PC-9 (cell line): ENCODE results near the gene PKNOX2. TPM values are rescaled to one million over a fixed set of nuclear protein-coding genes. Genes with fewer than 3 reads are reported as not detected.

Experiments used
- BruUV-seq: library from RNA; stranded (reverse); fragments of 400-500 nt; replicated peaks from 2 replicates; lab custom pipeline; 2021; lab: Mats Ljungman, UMichigan
- CTCF ChIA-PET: fragments of 300-600 bp; sonication (Branson Sonifier 250); formaldehyde crosslinking; loops from one replicate; lab custom pipeline; 2022; ENCODE audit warnings: antibody characterized with exemption; lab: Charles Lee
- POLR2A ChIA-PET: fragments of 300-600 bp; sonication (Branson Sonifier 250); formaldehyde crosslinking; loops from one replicate; lab custom pipeline; 2022; ENCODE audit warnings: antibody characterized with exemption; ENCODE audit not compliant: unreplicated experiment; lab: Charles Lee
- DNase-seq, 2 experiments: peaks; one replicate each; pipeline versions ENCODE4 v3.0.0 to v3.0.0-alpha.2; 2015 to 2022; ENCODE audit warnings: mixed read lengths in 1 of 2
- H2AFZ ChIP-seq: fragments of 200-600 bp; sonication (generic); 2 replicates; pipeline ENCODE4 v1.8.1; 2017; ENCODE audit warnings: antibody characterized with exemption
- H3F3A ChIP-seq: fragments of 200-600 bp; sonication (generic); 2 replicates; pipeline ENCODE4 v1.8.1; 2017; ENCODE audit warnings: antibody characterized with exemption, mild to moderate bottlenecking, low read depth; ENCODE audit not compliant: insufficient read depth
- H3K27ac ChIP-seq: fragments of 200-600 bp; sonication (generic); 2 replicates; pipeline ENCODE4 v1.6.1; 2016; ENCODE audit warnings: mixed run types
- H3K27me3 ChIP-seq: fragments of 200-600 bp; sonication (generic); 2 replicates; pipeline ENCODE4 v1.6.1; 2016; ENCODE audit warnings: low read depth, mixed run types; ENCODE audit not compliant: insufficient read depth
- H3K36me3 ChIP-seq: fragments of 200-600 bp; sonication (generic); 2 replicates; pipeline ENCODE4 v1.6.1; 2016; ENCODE audit warnings: low read depth, mixed run types
- H3K4me1 ChIP-seq: fragments of 200-600 bp; sonication (generic); replicated peaks from 2 replicates; pipeline ENCODE4 v1.6.1; 2016; ENCODE audit warnings: mixed run types; ENCODE audit not compliant: insufficient read depth
- H3K4me2 ChIP-seq: fragments of 200-600 bp; sonication (generic); 2 replicates; pipeline ENCODE4 v1.6.1; 2017; ENCODE audit warnings: mixed run types
- H3K4me3 ChIP-seq: fragments of 200-600 bp; sonication (generic); 2 replicates; pipeline ENCODE4 v1.6.1; 2016; ENCODE audit warnings: mixed run types
- H3K79me2 ChIP-seq: fragments of 200-600 bp; sonication (generic); 2 replicates; pipeline ENCODE4 v1.6.1; 2017; ENCODE audit warnings: low read depth, mixed run types
- H3K9me2 ChIP-seq: fragments of 200-600 bp; sonication (generic); 2 replicates; pipeline ENCODE4 v1.8.1; 2017; ENCODE audit warnings: mild to moderate bottlenecking; ENCODE audit not compliant: insufficient read depth
- H3K9me3 ChIP-seq: fragments of 200-600 bp; sonication (generic); 2 replicates; pipeline ENCODE4 v1.8.1; 2016; ENCODE audit warnings: low read depth; ENCODE audit not compliant: insufficient read depth
- H4K20me1 ChIP-seq: fragments of 200-600 bp; sonication (generic); 2 replicates; pipeline ENCODE4 v1.8.1; 2017; ENCODE audit not compliant: insufficient read depth
- EZH2 ChIP-seq: fragments of 200-600 bp; sonication (generic); IDR thresholded peaks from 2 replicates; pipeline ENCODE4 v1.8.0; 2017; ENCODE audit warnings: antibody characterized with exemption, low read depth
- intact Hi-C: fragments of 100-400 bp; cut with micrococcal nuclease; formaldehyde crosslinking; loops from one replicate; pipeline ENCODE4 v1.10.0; 2022; ENCODE audit not compliant: unreplicated experiment
- total RNA-seq: library from RNA; stranded (reverse); gene quantifications from 2 replicates; pipeline ENCODE4 v1.2.3, GENCODE V29; 2021
- TF ChIP-seq, protein P1 (sequence below): fragments of 200-600 bp; sonication (generic); conservative IDR thresholded peaks from 2 replicates; pipeline ENCODE4 v1.6.1; 2017; ENCODE audit warnings: mixed run types, antibody characterized with exemption, mild to moderate bottlenecking, moderate library complexity

Gene PKNOX2
- total RNA-seq, 1 experiment from 2014 or later, result not detected

DNA sequence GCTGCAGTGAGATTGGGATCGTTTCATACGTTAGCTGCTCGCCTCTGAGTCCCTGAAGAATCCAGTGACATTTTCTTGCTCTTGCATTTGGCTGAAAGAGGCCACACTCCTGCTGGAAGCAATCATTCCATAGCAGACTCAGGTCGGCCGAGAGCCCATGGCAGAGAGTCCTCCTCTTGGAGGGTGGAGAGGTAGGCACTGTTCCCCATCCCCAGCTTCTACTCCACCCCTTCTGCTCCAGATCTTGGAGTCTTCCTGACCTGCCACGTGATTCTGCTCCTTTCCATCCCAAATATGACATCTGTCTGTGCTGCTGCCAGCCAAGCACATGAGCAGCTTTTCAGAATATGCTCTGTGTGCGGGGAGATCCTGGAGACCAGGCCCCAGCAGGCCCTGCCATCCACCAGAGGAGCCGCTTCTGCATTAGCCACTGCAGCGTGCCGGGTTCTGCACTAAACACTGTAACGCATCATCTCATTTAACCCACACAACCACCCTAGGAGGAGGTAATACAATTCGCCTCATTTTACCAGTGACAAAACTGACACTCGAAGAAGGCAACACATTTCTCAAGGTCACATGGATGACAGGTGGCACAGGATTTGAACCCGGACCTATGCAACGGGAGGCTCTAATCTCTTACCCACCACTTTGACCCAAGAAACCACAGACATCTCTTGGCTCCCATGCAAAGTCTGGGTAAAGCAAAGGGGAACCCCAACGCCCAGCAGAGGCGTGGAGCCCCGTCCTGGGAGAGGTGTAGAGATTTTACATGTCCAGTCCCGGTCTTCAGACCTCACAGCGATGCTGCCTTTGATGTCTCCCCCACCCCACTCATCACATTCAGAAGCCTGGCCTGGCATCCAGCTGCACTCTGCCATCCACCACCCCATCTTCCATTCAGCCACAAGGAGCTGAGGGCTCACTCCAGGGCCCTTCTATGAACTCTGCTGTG lies 252.7 kb downstream of the PKNOX2 start:
- TF ChIP-seq EZH2, result no peak
- TF ChIP-seq, protein P1, sequence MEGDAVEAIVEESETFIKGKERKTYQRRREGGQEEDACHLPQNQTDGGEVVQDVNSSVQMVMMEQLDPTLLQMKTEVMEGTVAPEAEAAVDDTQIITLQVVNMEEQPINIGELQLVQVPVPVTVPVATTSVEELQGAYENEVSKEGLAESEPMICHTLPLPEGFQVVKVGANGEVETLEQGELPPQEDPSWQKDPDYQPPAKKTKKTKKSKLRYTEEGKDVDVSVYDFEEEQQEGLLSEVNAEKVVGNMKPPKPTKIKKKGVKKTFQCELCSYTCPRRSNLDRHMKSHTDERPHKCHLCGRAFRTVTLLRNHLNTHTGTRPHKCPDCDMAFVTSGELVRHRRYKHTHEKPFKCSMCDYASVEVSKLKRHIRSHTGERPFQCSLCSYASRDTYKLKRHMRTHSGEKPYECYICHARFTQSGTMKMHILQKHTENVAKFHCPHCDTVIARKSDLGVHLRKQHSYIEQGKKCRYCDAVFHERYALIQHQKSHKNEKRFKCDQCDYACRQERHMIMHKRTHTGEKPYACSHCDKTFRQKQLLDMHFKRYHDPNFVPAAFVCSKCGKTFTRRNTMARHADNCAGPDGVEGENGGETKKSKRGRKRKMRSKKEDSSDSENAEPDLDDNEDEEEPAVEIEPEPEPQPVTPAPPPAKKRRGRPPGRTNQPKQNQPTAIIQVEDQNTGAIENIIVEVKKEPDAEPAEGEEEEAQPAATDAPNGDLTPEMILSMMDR, result no peak
- CTCF ChIA-PET, result no interaction called here

DNA sequence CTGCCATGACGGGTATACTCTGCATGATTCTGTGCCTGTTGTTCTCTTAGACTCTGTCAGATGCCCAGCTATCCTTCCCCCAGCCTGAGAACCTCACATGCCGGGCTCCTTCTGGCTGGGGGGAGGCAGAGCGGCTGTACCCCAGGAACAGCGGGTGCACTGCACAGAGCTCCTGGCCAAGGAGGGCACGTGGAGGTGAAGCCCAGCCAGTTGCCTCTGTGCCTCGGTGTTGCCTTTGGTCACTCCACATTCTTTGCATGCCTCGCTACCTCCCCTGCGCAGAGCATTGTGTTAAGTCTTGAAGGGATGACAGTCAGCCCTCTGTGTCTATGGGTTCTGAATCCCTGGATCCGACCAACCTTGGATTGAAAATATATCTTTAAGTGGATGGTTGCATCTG lies 253.8 kb downstream of the PKNOX2 start:
- no peak overlapping the region for H3K4me3 ChIP-seq
- no peaks in the 10 kb centered on the region for H3K79me2 ChIP-seq
- H2AFZ ChIP-seq, result no peak overlapping the region
- no peaks in the 10 kb centered on the region for H3K9me3 ChIP-seq
- POLR2A ChIA-PET, result no interaction called here
- no peaks in the 10 kb centered on the region for H3K4me1 ChIP-seq
- intact Hi-C loops, result no loop called here
- no peaks in the 10 kb centered on the region for H3K36me3 ChIP-seq
- no peaks in the 10 kb centered on the region for H3K9me2 ChIP-seq
- peaks cover 42% of the 10 kb centered on the region for H3K27me3 ChIP-seq
- H3K4me2 ChIP-seq, result no peak overlapping the region
- no peak overlapping the region for H3K27ac ChIP-seq
- no peaks in the 10 kb centered on the region for H4K20me1 ChIP-seq
- no peaks in the 10 kb centered on the region for H3F3A ChIP-seq
- no peak for TF ChIP-seq EZH2
- TF ChIP-seq, protein P1, result no peak
- no TSS peak for BruUV-seq
- no peak for DNase-seq
- CTCF ChIA-PET, result no interaction called here

More for the DNA sequence above, 252.7 kb downstream of the PKNOX2 start:
- no peak overlapping the region for H3K4me2 ChIP-seq
- H3K36me3 ChIP-seq, result no peaks in the 10 kb centered on the region
- POLR2A ChIA-PET, result no interaction called here
- H3K79me2 ChIP-seq, result no peaks in the 10 kb centered on the region
- no TSS peak for BruUV-seq
- H3K27me3 ChIP-seq, result peaks cover 45% of the 10 kb centered on the region
- no peak overlapping the region for H3K27ac ChIP-seq
- no peaks in the 10 kb centered on the region for H3K9me3 ChIP-seq
- H4K20me1 ChIP-seq, result no peaks in the 10 kb centered on the region
- H3F3A ChIP-seq, result no peaks in the 10 kb centered on the region
- intact Hi-C loops, result no loop called here
- no peaks in the 10 kb centered on the region for H3K4me1 ChIP-seq
- no peak for DNase-seq
- H3K9me2 ChIP-seq, result no peaks in the 10 kb centered on the region
- H3K4me3 ChIP-seq, result no peak overlapping the region
- no peak overlapping the region for H2AFZ ChIP-seq

DNA sequence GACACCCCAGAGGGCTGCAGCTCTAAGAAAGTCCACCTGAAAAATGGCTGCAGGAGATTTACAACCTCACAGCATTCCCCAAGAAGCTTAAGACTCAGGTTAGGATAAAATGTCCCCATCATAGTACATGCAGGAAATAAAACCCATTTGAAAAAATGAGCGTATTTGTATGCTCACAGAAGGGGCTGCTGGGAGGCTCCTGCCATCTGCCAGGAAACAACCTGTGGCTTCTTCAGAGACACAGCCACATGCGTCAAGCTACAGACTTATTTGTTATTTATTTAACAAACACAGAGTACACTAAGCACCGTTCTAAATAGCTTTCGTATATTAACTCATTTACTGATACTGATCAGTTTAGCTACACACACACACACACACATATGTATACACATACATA lies 258.1 kb downstream of the PKNOX2 start:
- H3K4me3 ChIP-seq, result no peak overlapping the region
- H3F3A ChIP-seq, result no peaks in the 10 kb centered on the region
- no peak overlapping the region for H2AFZ ChIP-seq
- intact Hi-C loops, result no loop called here
- peaks cover 43% of the 10 kb centered on the region for H3K27me3 ChIP-seq
- H3K79me2 ChIP-seq, result no peaks in the 10 kb centered on the region
- TF ChIP-seq, protein P1, result no peak
- TF ChIP-seq EZH2, result no peak
- H3K4me2 ChIP-seq, result no peak overlapping the region
- no peaks in the 10 kb centered on the region for H4K20me1 ChIP-seq
- no peak for DNase-seq
- H3K9me3 ChIP-seq, result no peaks in the 10 kb centered on the region
- H3K27ac ChIP-seq, result no peak overlapping the region
- POLR2A ChIA-PET, result no interaction called here
- H3K36me3 ChIP-seq, result no peaks in the 10 kb centered on the region
- no TSS peak for BruUV-seq
- CTCF ChIA-PET, result interaction anchor here (0.6 kb wide), 1 partner anchor 93 kb away, joined by 3 read pairs; no protein-coding TSS in a partner anchor
- H3K4me1 ChIP-seq, result no peaks in the 10 kb centered on the region
- H3K9me2 ChIP-seq, result no peaks in the 10 kb centered on the region
